ENCODE measurements around the gene PLCH1.

Gene PLCH1

GRCh38 chr3:155682426-155683343, 62.2 kb downstream of the PLCH1 start:
- Histone ChIP-seq H3K9me3 (ENCODE audit: control insufficient read depth in 2 of 2, low read length in 2 of 2) (no peaks in the 10 kb centered on the region), H3K4me3 (ENCODE audit: low read length in 2 of 2) (no peak overlapping the region), H3K27ac (ENCODE audit: low read length) (no peak overlapping the region), H3K27me3 (ENCODE audit: control insufficient read depth in 1 of 2, insufficient read depth in 2 of 2, low read length in 2 of 2) (no peaks in the 10 kb centered on the region), H3K36me3 (ENCODE audit: control insufficient read depth in 2 of 2, insufficient read depth in 2 of 2, low read length in 2 of 2) (no peaks in the 10 kb centered on the region), H3K9ac (ENCODE audit: low read length in 2 of 2) (no peak overlapping the region), H3K4me1 (ENCODE audit: control insufficient read depth, insufficient read depth, low read length) (no peaks in the 10 kb centered on the region)

DNA sequence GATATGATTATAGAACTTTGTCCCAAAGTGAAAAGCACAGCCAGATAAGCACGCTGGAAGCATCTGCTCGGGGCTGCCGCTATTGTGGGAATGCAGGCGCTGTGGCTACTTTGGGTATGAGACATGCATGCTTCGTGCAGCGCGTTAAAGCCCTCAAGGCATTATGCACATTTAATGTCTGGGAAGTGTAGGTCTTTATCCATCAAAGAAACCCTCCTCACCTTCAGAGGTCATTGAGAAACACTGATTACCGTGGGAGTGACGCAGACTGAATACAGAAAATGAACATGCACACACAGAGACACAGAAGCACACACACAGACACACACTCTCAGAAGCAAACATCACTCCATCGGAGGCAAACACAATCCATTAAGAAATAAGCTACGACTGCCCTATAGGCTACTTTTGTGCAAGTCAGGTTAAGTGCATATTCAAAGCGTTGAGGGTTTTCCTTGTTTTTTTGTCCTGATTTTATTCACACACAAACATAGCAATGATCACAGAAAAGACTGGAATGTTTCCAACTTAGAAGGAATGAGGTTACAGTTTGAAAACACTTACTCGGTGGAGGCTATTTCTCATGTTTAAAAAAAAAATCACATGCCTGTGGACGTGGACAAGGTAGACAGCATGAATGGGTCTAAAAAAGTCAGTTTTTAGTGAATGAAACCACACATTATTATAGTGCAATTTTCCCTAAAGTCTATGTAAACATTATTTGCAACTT, 68.5 kb downstream of the PLCH1 start:
- peak overlapping the region; percentile 68 for H3K4me3 ChIP-seq (ENCODE audit: low read length in 2 of 2)
- H3K9ac ChIP-seq (ENCODE audit: low read length in 2 of 2), result no peak overlapping the region
- H3K27ac ChIP-seq (ENCODE audit: low read length), result no peak overlapping the region
- H3K36me3 ChIP-seq (ENCODE audit: control insufficient read depth in 2 of 2, insufficient read depth in 2 of 2, low read length in 2 of 2), result no peaks in the 10 kb centered on the region
- H3K27me3 ChIP-seq (ENCODE audit: control insufficient read depth in 1 of 2, insufficient read depth in 2 of 2, low read length in 2 of 2), result no peaks in the 10 kb centered on the region
- no peaks in the 10 kb centered on the region for H3K4me1 ChIP-seq (ENCODE audit: control insufficient read depth, insufficient read depth, low read length)
- no peaks in the 10 kb centered on the region for H3K9me3 ChIP-seq (ENCODE audit: control insufficient read depth in 2 of 2, low read length in 2 of 2)

DNA sequence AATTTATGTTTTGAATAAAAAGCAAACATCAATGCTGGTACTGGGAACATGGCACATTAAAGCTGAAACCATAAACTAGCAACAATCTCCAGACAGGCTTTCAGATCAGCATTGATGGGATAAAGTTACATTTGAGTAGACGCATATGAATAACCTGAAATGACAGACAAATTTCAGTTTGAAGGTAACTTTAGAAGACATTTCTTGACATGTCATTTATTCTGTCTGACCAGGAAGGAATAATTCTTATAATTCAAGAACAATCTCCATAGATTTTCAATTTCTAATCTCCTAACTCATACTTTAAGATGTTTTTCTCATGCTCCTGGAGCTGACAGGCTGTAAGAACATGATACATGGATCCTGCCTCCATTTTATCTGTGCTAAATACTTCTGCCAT, 69.8 kb downstream of the PLCH1 start:
- H3K4me3 ChIP-seq (ENCODE audit: low read length in 2 of 2), result no peak overlapping the region

GRCh38 chr3:155673421-155673820, 71.5 kb downstream of the PLCH1 start:
- H3K27ac ChIP-seq (ENCODE audit: low read length), result no peak overlapping the region
- H3K36me3 ChIP-seq (ENCODE audit: control insufficient read depth in 2 of 2, insufficient read depth in 2 of 2, low read length in 2 of 2), result no peaks in the 10 kb centered on the region
- no peaks in the 10 kb centered on the region for H3K27me3 ChIP-seq (ENCODE audit: control insufficient read depth in 1 of 2, insufficient read depth in 2 of 2, low read length in 2 of 2)
- H3K4me3 ChIP-seq (ENCODE audit: low read length in 2 of 2), result no peak overlapping the region
- no peaks in the 10 kb centered on the region for H3K4me1 ChIP-seq (ENCODE audit: control insufficient read depth, insufficient read depth, low read length)
- H3K9ac ChIP-seq (ENCODE audit: low read length in 2 of 2), result no peak overlapping the region
- no peaks in the 10 kb centered on the region for H3K9me3 ChIP-seq (ENCODE audit: control insufficient read depth in 2 of 2, low read length in 2 of 2)

More for the DNA sequence above, 69.8 kb downstream of the PLCH1 start:
- no peak overlapping the region for H3K9ac ChIP-seq (ENCODE audit: low read length in 2 of 2)
- H3K27me3 ChIP-seq (ENCODE audit: control insufficient read depth in 1 of 2, insufficient read depth in 2 of 2, low read length in 2 of 2), result no peaks in the 10 kb centered on the region
- no peak overlapping the region for H3K27ac ChIP-seq (ENCODE audit: low read length)
- no peaks in the 10 kb centered on the region for H3K9me3 ChIP-seq (ENCODE audit: control insufficient read depth in 2 of 2, low read length in 2 of 2)
- no peaks in the 10 kb centered on the region for H3K36me3 ChIP-seq (ENCODE audit: control insufficient read depth in 2 of 2, insufficient read depth in 2 of 2, low read length in 2 of 2)
- H3K4me1 ChIP-seq (ENCODE audit: control insufficient read depth, insufficient read depth, low read length), result no peaks in the 10 kb centered on the region

DNA sequence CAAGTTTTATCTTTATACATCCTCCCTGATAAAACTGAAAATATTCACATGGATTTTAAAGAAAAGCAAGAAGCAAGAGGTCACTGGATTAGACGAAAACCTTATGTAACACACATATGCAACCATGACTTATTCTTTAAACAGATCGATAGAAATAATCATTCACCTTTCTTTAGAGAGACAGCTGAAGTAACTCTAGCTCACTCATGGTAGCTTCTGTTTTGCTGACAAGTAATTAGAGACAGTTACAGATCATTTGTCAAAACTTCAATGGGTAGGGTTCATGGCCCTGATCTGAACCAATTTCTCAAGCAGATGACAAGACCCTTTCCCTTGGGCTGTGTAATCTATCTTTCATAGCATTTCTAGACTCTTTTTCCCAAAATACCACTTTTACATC, 74.5 kb downstream of the PLCH1 start:
- Histone ChIP-seq H3K36me3 (ENCODE audit: control insufficient read depth in 2 of 2, insufficient read depth in 2 of 2, low read length in 2 of 2) (no peaks in the 10 kb centered on the region), H3K27ac (ENCODE audit: low read length) (no peak overlapping the region)

DNA sequence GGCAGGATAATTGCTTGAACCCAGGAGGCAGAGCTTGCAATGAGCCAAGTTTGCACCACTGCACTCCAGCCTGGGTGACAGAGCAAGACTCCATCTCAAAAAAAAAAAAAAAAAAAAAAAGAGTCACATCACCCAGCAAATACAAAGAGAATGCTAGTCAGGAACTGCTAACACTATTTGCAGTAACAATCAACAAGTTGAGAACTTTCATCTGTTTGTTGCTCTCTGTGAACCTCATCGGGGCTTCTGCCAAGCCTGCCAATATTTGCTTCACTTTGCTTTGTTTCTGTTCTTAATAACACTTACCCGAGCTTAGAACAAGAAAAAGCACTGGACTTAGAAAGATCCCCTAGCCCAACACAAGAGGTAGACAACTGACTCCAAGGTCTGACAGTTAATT, 76.9 kb downstream of the PLCH1 start:
- Histone ChIP-seq H3K27ac (ENCODE audit: low read length) (no peak overlapping the region), H3K27me3 (ENCODE audit: control insufficient read depth in 1 of 2, insufficient read depth in 2 of 2, low read length in 2 of 2) (no peaks in the 10 kb centered on the region), H3K9me3 (ENCODE audit: control insufficient read depth in 2 of 2, low read length in 2 of 2) (no peaks in the 10 kb centered on the region), H3K4me3 (ENCODE audit: low read length in 2 of 2) (no peak overlapping the region), H3K4me1 (ENCODE audit: control insufficient read depth, insufficient read depth, low read length) (peaks cover 4% of the 10 kb centered on the region), H3K9ac (ENCODE audit: low read length in 2 of 2) (no peak overlapping the region), H3K36me3 (ENCODE audit: control insufficient read depth in 2 of 2, insufficient read depth in 2 of 2, low read length in 2 of 2) (no peaks in the 10 kb centered on the region)

More for the DNA sequence above, 74.5 kb downstream of the PLCH1 start:
- no peak overlapping the region for H3K4me3 ChIP-seq (ENCODE audit: low read length in 2 of 2)
- peaks cover 2% of the 10 kb centered on the region for H3K4me1 ChIP-seq (ENCODE audit: control insufficient read depth, insufficient read depth, low read length)
- H3K9ac ChIP-seq (ENCODE audit: low read length in 2 of 2), result no peak overlapping the region
- no peaks in the 10 kb centered on the region for H3K9me3 ChIP-seq (ENCODE audit: control insufficient read depth in 2 of 2, low read length in 2 of 2)
- no peaks in the 10 kb centered on the region for H3K27me3 ChIP-seq (ENCODE audit: control insufficient read depth in 1 of 2, insufficient read depth in 2 of 2, low read length in 2 of 2)

GRCh38 chr3:155664925-155665695, 79.8 kb downstream of the PLCH1 start:
- Histone ChIP-seq H3K27me3 (ENCODE audit: control insufficient read depth in 1 of 2, insufficient read depth in 2 of 2, low read length in 2 of 2) (no peaks in the 10 kb centered on the region), H3K36me3 (ENCODE audit: control insufficient read depth in 2 of 2, insufficient read depth in 2 of 2, low read length in 2 of 2) (no peaks in the 10 kb centered on the region), H3K9me3 (ENCODE audit: control insufficient read depth in 2 of 2, low read length in 2 of 2) (no peaks in the 10 kb centered on the region), H3K9ac (ENCODE audit: low read length in 2 of 2) (no peak overlapping the region), H3K4me3 (ENCODE audit: low read length in 2 of 2) (no peak overlapping the region), H3K4me1 (ENCODE audit: control insufficient read depth, insufficient read depth, low read length) (peaks cover 4% of the 10 kb centered on the region), H3K27ac (ENCODE audit: low read length) (no peak overlapping the region)

- H3K4me1 ChIP-seq (ENCODE audit: control insufficient read depth, insufficient read depth, low read length), result peaks cover 4% of the 10 kb centered on the region
- H3K9me3 ChIP-seq (ENCODE audit: control insufficient read depth in 2 of 2, low read length in 2 of 2), result no peaks in the 10 kb centered on the region
- H3K27me3 ChIP-seq (ENCODE audit: control insufficient read depth in 1 of 2, insufficient read depth in 2 of 2, low read length in 2 of 2), result no peaks in the 10 kb centered on the region
- no peaks in the 10 kb centered on the region for H3K36me3 ChIP-seq (ENCODE audit: control insufficient read depth in 2 of 2, insufficient read depth in 2 of 2, low read length in 2 of 2)
- H3K9ac ChIP-seq (ENCODE audit: low read length in 2 of 2), result no peak overlapping the region
- H3K4me3 ChIP-seq (ENCODE audit: low read length in 2 of 2), result no peak overlapping the region
- no peak overlapping the region for H3K27ac ChIP-seq (ENCODE audit: low read length)
These were observed 81.2 kb downstream of the PLCH1 start for GRCh38 chr3:155663467-155664212.

DNA sequence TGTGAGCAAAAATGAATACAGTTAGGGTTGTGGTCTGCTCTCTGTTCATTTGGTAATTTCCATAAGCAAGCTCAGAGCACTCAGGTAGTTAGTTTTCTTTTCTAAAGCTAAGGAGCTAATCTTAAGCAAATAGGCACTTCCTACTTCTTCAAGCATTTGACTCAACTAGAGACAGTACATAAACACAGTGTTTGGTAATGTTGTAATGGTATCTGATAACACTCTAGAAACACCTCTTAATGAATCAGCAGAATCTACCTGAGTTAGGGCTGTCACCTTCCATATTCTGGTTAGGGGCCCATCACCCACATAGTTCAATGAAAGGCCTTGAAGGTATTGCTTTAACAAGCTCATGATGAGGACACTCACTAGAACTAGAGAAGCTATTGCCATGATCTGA, 83.1 kb downstream of the PLCH1 start:
- no peak overlapping the region for H3K4me3 ChIP-seq (ENCODE audit: low read length in 2 of 2)
- H3K4me1 ChIP-seq (ENCODE audit: control insufficient read depth, insufficient read depth, low read length), result peaks cover 4% of the 10 kb centered on the region
- no peaks in the 10 kb centered on the region for H3K27me3 ChIP-seq (ENCODE audit: control insufficient read depth in 1 of 2, insufficient read depth in 2 of 2, low read length in 2 of 2)
- H3K9ac ChIP-seq (ENCODE audit: low read length in 2 of 2), result no peak overlapping the region
- no peaks in the 10 kb centered on the region for H3K9me3 ChIP-seq (ENCODE audit: control insufficient read depth in 2 of 2, low read length in 2 of 2)
- H3K27ac ChIP-seq (ENCODE audit: low read length), result no peak overlapping the region
- no peaks in the 10 kb centered on the region for H3K36me3 ChIP-seq (ENCODE audit: control insufficient read depth in 2 of 2, insufficient read depth in 2 of 2, low read length in 2 of 2)

DNA sequence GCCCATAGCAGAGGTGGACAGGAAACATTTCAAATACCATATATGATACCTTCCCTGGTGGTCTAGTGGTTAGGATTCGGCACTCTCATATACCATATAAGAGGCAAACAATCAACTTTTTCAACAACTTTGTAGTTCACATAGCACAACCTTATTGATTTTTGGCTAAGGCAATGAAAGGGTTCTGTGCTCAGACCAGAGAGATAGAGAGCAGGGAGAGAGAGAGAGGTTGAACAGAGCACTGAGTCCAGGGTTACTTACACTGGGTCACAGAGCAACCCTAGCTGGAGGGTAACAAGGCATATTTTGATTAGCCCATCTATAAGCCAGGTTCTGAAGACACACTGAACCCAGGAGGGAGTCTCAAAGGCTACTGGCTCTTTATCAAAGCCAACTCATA, 83.8 kb downstream of the PLCH1 start:
- Histone ChIP-seq H3K27ac (ENCODE audit: low read length) (no peak overlapping the region), H3K9me3 (ENCODE audit: control insufficient read depth in 2 of 2, low read length in 2 of 2) (no peaks in the 10 kb centered on the region), H3K4me3 (ENCODE audit: low read length in 2 of 2) (no peak overlapping the region), H3K27me3 (ENCODE audit: control insufficient read depth in 1 of 2, insufficient read depth in 2 of 2, low read length in 2 of 2) (no peaks in the 10 kb centered on the region), H3K36me3 (ENCODE audit: control insufficient read depth in 2 of 2, insufficient read depth in 2 of 2, low read length in 2 of 2) (no peaks in the 10 kb centered on the region), H3K4me1 (ENCODE audit: control insufficient read depth, insufficient read depth, low read length) (peaks cover 4% of the 10 kb centered on the region), H3K9ac (ENCODE audit: low read length in 2 of 2) (no peak overlapping the region)

Measured in stomach smooth muscle (tissue), 2 donors.